Pons (tissue), 1 donor: ENCODE results near the gene CALCA.
"Not testable (repeated sequence)": the region's sequence is repeated elsewhere in the genome, so short reads cannot be mapped to it uniquely, and the experiment has no call there.

Experiments
- DNase-seq: peaks from one replicate; pipeline ENCODE4 v3.0.0-alpha.2; 2016; ENCODE audit warnings: low spot score

Gene CALCA, protein sequence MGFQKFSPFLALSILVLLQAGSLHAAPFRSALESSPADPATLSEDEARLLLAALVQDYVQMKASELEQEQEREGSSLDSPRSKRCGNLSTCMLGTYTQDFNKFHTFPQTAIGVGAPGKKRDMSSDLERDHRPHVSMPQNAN

DNA sequence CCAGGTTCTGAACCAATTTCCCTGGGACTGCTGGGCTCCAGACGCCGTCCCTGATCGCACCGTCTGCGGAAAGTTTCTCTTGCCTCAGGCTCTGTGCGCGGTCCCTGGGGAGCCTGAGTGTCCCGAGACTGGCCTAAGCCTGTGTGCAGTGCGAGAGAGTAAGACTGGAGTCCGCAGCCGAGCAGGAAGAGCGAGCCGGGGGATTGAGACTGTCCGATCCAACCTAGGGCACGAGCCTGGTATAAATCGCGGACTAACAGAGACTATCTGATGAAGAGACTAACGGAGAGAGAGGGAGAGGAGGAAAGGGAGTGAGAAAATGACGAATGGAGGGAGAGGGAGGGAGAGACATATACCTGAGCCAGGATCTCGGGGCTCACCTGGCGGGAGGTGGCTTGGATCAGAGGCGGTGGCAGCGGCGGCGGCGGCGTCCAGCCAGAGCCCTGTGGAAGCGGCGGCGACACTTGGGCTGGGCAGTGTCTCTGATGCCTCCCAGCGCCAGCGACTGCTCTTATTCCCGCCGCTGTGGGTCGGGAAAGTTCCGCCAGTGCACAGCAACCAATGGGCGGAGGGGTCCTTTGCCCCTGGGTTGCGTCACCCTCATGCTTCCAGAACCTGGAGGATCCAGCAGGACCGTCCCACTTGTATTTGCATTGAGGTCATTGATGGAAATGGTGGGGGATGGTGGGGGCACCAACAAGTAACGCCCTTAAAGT, at the start of gene CALCA:
TSS of gene CALCA (minus strand) at position 487 of the 716 bp plus-strand sequence. CDS start 1,159 bp downstream, outside the sequence.
- DNase-seq = no peak

DNA sequence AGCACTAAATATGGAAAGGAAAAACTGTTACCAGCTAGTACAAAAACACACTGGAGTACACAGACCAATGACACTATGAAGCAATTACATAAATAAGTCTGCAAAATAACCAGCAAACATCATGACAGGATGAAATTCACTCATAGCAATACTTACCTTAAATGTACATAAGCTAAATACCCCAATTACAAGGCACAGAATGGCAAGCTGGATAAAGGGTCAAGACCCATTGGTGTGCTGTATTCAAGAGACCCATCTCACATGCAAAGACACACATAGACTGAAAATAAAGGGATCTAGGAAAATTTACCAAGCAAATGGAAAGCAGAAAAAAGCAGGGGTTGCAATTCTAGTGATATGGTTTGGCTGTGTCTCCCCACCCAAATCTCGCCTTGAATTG, 44.0 kb upstream of the CALCA start:
- no peak for DNase-seq

DNA sequence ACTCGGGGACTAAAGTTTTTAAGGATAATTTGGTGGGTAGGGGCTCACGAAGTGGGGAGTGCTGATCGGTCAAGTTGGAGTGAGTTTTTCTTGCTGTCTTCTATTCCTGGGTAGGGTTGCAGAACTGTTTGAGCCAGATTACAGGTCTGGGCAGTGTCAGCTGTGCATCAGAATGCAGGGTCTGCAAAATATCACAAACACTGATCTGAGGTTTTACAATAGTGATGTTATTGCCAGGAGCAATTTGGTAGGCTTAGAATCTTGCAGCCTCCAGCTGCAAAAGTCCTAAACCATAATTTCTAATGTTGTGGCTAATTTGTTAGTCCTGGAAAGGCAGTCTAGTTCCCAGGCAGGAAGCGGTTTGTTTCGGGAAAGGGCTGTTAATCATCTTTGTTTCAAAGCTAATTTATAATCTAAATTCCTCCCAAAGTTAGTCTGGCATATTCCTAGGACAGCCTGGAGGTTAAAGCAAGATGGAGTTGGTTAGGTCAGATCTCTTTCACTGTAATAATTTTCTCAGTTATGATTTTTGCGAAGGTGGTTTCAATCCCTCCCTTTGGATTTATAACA, 39.7 kb upstream of the CALCA start:
- DNase-seq = no peak

DNA sequence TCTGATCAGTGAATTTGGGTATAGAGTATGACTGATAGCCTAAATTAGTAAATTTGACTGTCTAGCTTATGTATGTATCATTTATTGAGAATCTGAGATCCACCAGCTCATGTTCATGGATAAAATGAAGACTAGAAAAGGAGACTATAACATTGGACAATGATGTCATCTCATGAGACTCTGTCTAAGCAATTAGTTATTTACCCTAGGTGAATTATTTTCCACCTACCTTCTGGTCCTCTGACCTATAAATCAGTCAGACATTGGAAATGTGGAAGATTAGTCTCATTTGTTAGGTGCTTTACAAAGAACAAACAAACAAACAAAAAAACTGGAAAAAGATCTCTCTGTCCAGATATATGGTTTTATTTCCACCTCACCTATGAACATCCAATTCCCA, 38.7 kb upstream of the CALCA start:
- no peak for DNase-seq

DNA sequence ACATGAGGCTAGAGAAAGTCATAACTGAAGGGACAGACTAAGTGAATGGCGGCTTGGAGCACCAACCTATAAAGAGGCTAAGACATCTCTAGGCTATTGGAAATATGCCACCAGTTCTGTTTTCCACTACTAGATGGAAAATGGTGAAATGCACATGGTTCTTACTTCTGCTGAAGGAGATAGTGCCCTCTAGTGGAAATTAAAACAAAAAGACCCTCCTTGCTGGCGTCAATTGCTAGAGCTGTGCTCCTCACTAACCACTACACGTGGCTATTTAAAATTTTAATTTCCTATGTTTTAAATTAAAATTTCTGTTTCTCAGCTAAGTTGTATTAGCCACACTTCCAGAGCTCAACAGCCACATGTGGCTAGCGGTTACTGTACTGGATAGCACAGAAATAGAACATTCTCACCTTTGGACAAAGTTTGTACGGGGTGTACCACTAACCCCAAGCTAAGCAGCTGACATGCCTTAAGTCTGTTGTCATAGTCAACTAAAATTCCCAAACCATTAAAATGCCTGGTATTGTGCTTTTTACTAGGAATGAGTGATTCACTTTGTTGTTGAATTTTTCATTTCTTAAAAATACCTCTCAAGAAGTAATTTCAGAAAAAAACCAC, 34.1 kb upstream of the CALCA start:
- no peak for DNase-seq

DNA sequence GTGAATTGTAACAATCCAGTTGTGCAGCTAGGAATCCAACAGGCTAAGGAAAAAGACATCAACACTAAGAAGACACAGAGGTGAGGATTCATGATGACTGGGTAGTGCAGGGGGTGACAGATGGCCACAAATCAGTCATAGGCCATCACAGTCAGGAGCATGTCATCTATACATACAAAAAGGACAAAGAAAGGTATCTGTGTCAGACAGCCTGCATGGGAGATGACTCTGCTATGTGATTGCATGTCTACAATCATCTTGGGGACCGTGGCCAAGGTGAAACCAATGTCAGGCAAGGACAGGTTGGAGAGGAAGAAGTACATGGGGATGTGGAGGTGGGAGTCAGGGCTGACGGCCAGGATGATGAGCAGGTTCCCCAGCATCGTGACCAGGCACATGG, 16.0 kb upstream of the CALCA start:
- DNase-seq = not testable (repeated sequence)

DNA sequence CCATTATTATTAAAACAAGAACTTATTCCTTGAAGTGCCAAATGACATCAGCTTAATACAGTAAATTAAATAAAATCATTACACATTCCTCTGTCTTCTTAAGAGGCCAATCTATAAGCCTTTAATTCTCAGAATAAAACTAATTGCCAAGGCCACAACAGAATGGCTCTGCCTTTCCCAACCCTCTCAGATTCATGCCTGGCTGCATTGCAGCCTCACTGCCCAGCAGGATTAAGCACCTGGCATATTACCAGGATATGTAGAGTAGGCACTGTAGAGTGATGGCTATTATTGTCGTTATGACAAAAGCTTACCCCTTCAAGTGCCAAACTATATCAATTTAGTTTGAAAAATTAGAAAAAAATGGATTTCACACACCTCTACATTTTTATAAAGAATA, 9.4 kb upstream of the CALCA start:
- DNase-seq = no peak

DNA sequence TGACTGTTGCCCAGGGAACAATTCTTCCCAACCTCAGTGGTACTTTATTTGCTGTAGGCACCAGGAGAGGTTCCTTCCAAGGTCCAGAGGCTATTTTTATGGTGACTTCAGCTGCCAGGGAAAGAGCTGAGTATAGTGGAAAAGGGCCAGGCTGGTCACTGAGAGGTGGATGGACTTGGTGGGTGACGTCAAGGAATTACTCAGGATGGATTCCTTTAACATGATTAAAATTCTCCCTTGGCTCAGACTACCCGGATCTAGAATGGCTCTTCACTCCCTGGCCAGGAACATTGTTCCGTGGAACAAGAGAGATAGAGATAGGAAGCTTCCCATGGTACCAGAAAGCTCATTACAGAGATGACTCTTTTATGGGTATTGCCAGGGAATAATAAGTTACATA, 8.7 kb upstream of the CALCA start:
- DNase-seq = no peak

DNA sequence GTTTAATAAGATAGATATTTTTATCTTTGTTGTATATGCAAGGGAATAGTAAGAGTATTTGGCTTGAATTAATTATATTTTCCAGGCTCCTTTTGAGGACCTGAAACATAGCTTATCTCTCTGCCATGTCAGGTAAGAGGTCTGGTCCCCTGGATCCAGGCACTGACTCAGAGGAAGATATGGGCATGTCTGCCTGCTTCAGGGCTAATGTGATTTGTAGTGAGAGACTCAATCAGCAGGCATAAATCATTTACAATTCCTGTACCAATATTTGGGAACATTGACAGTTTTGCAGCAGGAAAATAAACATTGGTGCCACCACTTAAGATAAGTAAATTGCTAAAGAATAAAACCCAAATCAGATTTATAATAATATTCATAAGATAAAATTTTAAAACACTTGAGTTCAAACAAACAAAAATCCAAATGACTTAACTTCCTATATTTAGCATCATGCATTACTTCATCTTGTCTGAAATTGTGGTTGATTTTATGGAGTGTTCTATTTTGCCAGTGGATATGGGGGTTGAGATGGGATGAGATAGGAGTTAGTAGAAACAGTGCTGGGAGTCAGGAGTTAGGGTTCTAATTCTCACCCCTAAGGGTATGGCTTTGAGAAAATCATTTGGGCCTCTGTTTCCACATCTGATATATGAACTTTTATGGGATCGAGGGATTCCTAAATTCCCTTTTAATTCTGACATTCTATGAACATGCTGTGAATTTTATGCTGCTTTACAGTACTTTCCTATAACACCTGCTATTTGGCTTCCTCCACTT, 5.1 kb upstream of the CALCA start:
- no peak for DNase-seq

DNA sequence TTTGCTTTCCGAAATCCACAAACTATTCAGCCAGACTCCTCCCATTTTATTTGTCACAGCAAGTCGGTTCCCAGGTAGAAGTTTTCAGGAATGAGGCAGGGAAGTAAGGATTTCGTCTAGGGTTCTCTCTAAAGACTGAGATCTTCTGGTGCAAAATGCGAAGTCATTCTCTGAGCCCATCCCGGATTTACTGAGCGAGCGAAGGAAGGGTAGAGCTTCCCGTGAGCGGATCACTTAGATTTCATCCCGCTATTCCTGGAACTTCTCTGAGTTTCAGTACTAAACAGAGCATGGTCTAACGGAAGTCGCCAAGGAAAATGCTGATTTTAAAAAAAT, 3.1 kb upstream of the CALCA start:
- peak; percentile 4 for DNase-seq

DNA sequence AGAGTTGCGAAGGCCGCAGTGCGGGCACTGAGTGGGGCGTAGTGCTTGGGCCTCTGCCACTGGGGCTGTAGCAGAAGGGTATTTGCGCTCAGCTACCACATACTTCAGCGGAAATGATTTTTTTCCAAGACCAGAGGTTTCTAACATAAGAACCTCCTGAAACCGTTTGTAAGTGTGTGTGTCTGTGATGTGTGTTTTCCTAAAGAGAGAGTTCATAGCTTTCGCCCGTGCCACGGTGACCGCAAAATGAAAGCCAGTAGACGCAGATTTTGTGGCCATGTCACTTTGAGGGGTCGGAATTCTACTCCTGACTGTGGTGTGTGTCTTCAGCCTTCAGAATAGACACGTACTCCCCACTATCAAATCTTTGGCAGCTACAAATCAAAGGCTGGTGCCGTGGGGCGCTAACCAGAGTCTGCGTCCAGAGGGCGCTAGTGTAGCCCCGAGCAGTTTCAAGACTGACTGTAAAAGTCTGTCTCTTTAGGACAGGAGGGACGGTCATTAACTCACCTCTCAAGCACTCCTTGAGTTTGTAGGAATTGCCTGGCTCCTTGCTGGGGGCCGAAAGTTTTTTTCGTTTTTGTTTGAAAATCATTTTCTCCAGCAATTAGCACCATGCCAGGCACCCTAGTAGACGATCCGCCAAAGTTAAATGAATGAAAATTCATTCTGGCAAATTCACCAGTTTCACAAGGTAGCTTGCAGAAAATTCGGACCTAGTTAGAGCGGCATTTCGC, 2.5 kb upstream of the CALCA start:
- DNase-seq = peak; percentile 18

DNA sequence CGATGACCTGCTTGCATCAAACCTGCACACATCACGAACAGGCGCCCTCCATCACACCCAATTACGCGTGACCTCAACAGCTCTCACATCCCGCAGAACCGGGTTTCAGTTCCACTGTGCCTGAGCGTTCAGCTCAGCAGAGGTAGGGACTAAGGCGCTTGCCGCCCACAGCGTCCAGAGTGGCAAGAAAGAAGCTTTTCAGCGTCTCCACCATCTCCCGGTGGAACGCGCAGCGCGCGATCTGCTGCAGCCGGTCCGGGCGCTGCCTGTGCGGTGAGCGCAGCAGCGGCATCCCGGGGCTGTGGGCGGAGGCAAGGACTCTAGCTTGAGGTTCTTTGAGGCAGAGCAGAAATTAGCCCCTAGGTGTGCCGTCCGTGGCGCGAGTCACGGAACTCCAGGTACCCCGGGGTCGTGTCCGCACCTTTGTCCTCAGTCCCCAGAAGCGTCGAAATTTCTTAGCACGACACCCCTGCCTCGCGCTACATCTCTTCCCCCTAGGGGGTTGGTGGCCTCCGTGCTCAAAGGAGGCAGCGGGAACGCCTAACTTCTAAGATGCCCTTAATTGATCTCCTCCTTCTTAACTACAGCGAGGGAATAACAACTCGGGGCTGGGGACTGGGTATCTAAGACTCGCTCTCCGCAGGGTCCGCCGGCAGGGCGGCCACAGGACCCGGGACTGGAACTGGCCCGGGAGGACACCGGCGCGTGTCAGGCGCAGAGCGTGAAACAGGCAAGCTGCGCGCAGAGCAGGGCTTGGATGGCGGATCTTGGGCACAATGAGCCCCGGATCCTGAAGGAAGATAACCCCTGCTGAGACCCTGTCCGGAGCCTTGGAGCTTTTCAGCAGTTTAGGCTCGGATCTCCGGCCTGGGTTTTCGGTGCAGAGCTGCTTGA, 1.7 kb upstream of the CALCA start:
- no peak for DNase-seq

DNA sequence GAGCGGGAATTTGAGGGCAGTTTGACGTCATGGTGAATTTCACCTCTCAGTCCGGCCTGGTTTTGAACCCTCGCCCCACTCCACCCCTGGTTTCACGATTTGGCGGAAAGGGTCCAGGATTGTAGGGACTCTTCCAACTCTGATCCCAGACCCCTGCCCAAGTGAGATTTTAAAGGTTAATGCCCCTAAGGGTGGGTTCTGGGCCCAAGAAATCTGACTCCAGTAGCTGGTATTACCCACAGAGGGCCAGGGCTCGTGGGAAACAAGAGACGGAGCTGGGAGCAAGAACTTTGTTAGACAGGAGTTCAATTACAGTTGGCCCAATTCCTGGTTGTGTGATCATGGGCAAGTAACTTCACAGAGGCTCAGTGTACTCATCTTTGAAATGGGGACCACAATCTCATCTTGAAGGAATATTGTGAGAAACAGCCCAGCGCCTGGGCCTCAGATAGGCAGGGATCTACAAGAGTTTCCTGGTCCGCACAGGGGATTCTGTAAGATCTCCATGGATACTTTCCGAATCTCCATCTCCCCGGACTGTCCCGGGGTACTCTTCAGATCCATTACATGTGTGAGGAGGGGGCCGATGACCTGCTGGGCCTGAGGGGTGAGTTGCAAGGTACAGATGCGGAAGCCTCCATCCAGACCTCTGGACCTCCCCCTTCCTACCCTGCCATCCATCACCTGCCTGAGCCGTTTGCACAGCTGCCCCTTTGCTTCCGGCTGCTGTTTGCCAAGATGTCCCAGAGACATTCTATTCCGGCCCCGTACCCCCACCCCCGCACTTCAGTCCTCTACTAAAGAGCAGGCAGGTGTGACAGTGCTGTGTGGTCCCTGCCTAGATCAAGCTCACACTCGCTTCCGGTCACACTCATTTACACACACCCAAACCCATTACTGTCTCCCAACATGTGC, 687 bp upstream of the CALCA start:
- no peak for DNase-seq

DNA sequence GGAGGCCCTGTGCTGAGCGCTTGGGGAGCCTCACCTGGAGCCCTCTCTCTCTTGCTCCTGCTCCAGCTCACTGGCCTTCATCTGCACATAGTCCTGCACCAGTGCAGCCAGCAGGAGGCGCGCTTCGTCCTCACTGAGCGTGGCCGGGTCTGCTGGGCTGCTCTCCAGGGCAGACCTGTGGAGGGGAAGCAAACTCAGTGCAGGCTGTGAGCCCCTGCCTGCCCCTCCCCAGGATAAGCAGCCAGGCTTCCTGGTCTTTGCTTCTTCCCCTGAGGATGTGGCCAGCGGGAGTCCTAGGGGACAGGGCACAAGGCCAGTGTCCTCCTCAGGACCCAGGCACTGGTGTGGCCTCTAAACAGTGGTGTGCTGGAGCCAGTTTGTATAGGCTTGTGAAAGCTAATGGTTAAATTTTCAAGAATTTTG, 2.2 kb downstream of the CALCA start:
- DNase-seq = no peak

DNA sequence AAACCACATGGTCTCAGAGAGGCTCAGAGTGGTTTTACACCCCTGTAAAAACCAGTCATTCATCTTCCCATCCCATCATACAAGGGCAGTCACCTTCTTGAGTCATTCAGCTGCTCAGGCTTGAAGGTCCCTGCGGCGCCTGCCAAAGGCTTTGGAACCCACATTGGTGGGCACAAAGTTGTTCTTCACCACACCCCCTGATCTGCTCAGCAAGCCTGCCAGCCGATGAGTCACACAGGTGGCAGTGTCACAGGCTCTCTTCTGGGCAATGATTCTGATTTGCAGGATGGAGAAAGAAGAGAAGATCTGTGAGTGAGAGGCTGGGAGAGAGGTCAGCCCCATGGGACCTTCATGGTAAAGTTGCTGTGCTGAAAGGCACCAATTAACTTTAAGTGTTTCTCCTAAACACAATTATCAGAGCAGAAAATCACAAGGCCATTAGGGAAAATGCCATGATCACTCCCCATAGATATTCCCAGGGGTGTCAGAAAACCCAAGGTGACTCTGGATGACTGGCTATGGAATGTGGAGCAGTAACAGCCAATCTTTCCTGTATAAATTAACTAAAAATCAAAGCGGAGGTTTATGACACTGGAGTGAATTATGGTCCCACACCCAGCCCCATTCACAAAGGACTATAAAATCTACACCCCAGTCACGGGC, 4.4 kb downstream of the CALCA start:
- DNase-seq = no peak

DNA sequence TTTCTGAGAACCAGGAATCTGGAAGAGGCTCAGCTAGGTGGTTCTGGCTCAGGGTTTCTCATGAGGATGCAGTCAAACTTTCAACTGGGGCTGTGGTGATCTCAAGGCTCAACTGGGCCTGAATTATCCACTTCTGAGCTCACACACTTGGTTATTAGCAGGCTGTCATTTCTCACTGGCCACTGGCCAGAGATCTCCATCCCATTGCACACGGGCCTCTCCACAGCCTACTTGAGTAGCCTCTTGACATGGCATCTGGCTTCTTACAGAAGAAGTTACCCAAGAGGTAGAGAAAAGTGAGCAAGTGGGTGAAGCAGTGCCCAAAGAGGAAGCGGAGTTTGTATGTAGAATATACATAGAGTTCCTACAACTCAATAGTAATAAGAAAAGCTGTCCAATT, 16.0 kb downstream of the CALCA start:
- DNase-seq = no peak

DNA sequence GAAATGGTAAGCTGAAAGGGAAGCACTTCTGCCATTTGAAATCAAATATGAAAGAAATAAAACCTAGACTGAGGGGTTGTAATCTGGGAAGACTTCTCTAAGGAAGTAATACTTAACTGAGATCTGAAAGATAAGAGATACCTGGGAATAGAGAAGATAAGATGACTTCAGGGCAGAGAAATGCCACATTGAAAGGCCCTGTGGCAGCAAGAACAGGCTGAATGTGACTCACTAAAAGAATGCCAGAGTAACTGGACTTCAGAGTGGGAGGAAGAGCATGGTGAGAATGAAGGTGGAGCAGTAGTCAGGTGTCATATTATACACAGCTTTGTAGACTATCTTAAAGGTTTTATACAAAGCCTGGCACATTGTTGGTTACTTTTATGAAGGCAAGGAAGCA, 17.6 kb downstream of the CALCA start:
- DNase-seq = no peak

DNA sequence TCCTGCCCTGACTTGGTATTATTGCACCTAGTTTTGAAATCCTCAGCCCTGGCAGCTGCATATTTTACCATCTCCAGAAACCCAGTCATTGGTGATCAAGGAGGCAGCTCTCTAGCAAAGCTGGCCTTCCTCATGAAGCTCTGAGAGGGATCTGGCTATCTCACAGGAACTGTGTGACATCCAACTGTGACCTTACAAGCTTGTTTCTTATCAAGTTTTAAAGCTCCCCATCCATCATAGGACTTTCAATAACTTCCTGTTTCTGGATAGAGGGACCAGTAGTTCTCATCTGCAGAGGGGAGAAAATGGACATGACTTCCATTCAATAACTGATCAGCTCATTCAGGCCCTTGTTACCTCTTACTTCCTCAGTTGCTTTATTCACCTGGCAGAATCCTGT, 18.2 kb downstream of the CALCA start:
- DNase-seq = no peak

DNA sequence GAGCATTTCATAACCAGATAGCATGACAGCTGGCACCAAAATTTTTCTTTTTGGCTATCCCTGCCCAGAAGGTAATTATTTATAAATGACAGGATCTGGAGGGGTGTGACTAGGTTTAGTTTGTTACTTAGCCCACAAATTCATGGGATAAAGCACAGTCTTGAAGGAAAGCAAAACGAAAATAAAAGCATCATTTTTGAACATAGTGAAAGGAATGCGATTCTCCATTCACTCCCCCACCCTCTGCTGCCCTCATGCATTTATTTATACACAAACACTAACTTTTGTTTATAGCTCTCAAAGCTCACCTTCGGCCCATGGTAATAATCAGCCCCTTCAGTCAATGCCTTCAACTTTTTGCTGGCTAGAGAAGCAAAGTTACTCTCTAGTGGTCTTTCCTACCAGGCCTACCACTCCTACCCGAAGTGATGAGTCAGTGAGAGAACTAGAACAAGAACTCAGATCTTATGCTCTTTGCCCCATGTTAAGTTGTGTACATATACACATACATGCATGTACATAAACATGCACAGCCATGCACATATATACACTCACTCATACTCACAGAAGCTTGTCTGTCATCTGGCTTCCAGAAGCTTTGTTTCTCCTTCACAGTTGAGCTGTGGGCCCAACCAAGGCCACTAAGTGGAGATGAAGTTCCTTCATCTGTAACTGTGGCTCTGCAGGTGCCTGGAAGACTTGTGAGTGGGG, 22.6 kb downstream of the CALCA start:
- DNase-seq = no peak
